ENCODE measurements around the gene FUCA1.
"Not testable (repeated sequence)": the region's sequence is repeated elsewhere in the genome, so short reads cannot be mapped to it uniquely, and the experiment has no call there.

The FUCA1 gene

DNA sequence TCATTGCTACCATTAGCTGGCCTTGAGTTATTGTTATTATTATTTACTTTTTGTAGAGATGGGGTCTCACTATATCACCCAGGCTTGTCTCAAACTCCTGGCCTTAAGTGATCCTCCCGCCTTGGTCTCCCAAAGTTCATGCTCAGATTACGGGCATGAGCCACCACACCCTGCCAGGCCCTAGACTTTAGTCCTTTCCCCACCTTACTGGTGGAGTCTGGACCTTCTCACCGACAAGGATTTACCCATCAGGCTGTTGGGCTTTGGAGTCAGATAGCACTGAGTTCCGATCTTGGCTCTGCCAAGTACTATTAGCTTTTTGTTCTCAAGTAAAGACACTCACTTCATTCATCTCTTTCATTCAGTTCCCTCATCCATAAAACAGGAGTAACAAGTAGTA lies 27.9 kb upstream of the FUCA1 start:
- peak; percentile 21 for DNase-seq (ENCODE audit: low spot score)

DNA sequence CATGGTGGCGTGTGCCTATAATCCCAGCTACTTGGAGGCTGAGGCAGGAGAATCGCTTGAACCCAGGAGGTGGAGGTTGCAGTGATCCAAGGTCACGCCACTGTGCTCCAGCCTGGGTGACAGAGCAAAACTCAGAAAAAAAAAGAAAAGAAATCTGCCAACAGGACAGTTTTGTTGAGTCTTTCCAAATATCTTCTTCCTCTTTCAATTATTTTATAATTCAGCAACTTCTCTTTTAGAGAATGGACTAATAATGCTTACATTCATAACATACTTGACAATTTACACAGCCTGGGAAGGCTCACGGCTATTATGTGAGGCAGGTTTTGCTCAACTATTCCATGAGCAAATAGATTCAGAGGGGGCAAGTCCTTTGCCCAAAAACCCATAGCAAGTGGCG lies 27.0 kb upstream of the FUCA1 start:
- DNase-seq (ENCODE audit: low spot score): no peak

DNA sequence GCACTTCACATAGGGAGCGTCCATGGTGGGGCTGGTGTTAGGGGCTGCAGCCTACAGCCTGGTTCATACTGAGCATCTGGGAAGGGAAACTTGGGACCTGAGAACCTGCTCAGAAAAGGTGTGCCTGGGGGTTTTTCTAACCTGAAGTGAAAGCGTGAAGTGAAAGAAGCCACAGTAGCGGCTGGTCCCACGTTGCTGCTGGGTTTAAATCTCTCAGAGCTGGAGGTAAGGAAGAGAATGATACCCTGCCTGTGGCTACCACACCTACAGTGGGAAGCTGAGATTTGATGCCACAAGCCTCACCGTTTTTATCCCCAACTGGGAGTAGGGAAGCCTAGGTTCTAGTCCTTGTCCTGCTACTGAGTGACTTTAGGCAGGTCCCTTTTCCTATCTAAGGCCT lies 21.0 kb upstream of the FUCA1 start:
- DNase-seq (ENCODE audit: low spot score): no peak

DNA sequence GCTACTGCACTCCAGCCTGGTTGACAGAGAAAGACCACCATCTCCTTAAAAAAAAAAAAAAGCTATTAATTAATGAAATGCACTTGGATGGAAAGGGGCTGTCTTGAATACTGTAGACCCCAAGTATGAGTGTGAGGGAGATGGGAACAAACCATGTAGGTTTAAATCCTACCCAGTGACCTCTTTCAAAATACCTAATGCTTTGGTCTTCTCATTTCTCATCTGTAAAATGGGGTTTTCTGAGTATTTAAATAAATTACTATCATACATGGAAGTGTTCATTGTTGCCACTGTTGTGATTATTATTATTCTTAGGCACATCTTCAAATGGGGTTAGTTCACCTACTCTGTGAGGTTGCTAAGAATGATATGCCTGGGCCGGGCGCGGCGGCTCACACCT lies 17.1 kb upstream of the FUCA1 start:
- DNase-seq (ENCODE audit: low spot score): no peak

DNA sequence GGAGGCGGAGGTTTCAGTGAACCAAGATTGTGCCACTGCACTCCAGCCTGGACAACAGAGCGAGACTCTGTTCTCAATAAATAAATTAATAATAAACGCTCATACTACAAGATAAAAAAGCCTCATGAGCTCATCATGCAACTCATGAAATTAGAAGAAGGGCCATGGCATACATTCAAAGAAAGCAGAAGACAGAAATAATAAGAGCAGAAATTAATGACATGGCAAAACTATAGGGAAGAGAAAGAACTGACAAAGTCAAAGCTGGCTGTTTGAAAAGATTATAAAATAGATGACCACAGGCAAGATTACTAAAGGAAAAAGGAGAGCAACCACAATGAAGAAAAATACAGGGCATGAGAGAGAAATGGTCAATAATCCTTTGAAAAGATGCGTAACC lies 14.7 kb upstream of the FUCA1 start:
- DNase-seq (ENCODE audit: low spot score): no peak

DNA sequence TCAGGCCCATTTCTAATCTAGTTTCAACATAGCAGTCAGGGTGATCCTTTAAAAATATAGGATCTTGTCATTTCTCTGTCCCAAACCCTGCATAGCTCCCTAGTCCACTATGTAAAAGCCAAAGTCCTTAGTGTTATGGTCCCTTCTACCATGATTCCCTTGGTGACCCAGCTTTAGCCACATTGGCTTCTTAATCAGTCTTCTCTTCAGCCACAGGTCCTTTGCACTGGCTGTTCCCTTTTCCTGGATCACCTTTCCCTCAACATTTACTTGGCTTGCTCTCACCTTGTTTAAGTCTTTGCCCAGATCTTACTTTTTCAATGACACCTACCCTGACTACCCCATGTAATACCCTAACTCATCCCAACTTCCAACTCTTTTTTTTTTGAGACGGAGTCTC lies 11.7 kb upstream of the FUCA1 start:
- DNase-seq (ENCODE audit: low spot score): no peak

DNA sequence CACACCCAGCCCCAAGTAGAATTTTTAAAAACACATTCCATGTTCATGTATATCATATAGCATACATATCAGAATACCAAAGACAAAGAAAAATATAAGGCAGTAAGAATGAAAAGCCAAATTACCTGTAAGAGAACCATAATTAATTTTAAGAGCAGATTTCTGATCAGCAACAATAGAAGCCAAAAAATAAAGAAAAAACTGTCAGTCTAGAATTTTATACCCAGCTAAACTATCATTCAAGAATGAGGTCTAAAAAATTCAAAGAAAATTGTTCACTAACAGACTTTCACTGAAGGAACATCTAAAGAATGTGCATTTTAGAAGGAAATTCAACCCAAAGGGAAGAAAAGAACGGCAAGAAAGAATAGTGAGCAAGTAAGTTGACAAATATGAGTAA lies 10.6 kb upstream of the FUCA1 start:
- no peak for DNase-seq (ENCODE audit: low spot score)

DNA sequence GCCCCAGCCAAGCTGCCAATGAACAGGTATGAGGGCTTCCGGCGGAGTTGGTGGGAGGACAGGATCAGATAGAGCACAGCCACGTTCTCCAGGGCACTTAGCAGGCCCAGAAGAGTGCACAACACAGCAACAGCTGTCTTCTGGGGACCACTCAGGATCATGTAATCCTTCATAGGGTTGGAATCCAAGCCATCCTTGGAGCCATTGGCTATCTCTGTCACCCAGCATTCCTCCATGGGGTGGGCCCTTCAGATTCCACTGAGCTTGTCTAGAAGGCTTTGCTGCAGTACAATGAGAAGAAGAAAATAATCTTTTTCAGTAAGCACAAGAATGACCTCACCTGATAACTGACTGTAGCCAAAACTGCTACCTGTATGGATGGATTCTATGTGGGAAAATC lies 7.3 kb upstream of the FUCA1 start:
- DNase-seq (ENCODE audit: low spot score): no peak

DNA sequence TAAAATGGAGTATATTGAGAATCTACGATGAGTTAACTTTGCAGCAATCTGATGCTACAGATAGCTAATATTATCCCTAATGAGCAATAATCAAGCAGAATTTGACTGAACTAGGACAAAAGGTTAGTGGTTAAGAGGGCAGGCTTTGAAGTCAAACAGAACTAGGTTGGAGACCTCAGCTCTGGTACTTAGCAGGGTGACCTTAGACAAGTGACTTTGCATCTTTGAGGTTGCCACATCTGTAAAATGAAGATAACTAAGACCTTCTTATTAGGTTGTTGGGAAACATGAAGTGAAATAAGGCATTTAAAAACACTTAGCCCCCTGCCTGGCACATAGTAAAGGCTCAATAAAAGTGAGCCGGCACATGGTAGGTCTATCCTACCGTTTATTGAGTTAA lies 4.3 kb upstream of the FUCA1 start:
- no peak for DNase-seq (ENCODE audit: low spot score)

DNA sequence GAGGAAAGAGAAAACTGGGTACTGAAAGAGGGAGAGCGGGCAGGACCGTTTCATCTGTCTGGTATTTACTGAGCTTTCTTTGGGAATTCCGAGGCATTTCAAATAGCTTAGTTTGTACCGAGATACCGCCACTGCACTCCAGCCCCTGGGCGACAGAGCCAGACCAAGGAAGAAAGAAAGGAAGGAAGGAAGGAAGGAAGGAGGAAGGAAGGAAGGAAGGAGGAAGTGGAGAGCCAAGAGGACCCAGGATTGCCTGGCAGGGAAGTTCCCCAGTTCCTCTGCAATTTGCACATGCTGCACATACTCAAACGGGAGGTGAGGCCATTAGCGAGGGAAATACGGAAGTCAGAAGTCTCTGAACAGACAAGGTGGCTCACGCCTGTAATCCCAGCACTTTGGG lies 961 bp upstream of the FUCA1 start:
- no peak for DNase-seq (ENCODE audit: low spot score)

DNA sequence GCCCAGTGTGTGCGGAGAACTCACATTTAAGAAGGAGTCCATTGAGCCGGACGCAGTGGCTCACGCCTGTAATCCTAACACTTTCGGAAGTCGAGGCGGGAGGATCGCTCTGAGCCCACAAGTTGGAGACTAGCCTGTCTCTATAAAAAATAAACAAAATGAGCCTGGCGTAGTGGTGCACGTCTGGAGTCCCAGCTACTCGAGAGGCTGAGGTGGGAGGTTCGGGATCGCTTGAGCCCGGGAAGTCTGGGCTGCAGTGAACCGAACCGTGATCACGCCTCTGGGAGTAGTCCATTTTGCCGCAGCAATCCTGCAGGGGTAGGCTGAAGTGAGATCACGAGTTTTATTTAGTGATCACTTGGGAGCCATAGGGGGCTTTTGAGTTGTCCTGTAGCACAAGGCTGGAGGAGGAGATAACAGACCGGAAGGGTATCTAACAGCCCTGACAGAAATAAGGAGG lies 497 bp upstream of the FUCA1 start:
- peak; percentile 12 for DNase-seq (ENCODE audit: low spot score)

DNA sequence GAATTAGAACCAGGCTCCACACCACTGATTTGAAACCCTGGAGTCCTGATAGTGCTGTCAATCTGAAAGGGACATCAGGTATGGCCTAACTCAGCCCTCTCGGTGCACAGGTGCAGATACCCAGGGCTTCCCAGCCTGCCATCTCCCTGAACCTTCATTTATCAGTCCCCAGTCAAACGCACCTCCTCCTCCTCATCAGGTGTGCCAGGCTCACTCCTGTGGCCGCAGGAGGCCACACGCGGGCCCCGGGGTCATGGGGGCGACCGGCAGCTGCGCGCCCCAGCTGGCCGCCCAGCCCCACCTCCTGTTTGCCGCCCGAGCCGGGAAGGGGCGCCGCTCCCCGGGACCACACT lies 572 bp downstream of the FUCA1 start:
- DNase-seq (ENCODE audit: low spot score): no peak

DNA sequence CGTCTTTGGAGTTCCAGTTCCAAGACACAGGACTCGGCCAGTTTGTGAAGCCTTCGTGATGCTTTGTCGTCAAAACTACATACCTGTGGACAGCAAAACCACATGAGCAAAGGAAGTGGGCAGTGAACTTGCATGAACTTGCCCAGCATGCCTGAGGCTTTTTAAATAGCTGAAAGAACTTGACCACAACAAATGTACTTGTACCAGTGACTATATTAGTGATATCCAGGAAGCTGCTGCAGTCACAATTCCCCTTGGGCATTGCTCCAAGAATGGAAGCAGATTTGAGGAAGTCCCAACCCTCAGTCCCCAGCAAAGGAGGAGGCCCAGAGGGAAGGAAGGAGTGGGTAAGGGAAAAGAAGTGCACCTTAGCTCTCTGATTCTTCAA lies 2.6 kb downstream of the FUCA1 start:
- peak; percentile 35 for DNase-seq (ENCODE audit: low spot score)

DNA sequence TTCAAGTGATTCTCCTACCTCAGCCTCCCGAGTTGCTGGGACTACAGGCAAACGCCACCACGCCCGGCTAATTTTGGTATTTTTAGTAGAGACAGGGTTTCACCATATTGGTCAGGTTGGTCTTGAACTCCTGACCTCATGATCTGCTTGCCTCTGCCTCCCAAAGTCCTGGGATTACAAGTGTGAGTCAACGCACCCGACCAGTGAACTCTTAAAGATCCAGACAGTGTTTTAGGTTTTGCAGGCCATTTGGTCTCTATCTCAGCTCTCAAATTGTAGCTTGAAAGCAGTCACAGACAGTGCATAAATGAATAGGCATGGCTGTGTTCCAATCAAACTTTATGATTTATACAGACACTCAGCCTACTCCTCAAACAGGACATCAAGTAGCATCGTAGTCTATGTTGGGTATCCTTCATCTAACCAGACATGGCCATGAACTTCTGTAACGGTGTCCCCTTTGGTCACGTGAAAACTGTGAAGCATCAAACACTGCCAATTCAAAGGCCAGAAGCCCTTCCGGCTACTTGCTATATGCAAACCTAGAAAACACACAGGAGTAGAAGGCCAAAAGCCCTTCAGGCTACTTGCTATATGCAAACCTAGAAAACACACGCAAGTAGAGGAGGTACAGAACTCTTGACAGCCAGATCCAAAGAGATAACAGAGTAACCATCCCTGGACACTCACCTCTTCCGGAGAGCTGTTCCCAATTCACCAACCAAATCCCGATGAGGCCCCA lies 3.1 kb downstream of the FUCA1 start:
- DNase-seq (ENCODE audit: low spot score): no peak

DNA sequence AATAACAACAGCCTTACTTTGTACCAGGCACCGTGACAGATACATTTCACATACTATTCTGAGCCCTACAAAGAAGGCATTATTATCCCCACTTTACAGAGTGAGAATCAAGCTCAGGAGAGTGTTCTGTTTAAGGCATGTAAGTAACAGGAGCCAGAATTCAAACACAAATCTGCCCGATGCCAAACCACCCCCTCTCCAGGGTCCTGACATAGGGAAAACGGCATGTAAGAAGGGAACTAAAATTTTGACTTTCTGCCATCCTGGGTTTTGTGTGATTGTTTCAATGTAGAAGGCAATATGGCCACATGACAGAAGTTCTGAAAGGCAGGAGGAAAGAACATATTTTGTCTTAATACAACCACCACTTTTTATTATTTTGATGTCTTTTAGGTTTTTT lies 5.5 kb downstream of the FUCA1 start:
- DNase-seq (ENCODE audit: low spot score): no peak

DNA sequence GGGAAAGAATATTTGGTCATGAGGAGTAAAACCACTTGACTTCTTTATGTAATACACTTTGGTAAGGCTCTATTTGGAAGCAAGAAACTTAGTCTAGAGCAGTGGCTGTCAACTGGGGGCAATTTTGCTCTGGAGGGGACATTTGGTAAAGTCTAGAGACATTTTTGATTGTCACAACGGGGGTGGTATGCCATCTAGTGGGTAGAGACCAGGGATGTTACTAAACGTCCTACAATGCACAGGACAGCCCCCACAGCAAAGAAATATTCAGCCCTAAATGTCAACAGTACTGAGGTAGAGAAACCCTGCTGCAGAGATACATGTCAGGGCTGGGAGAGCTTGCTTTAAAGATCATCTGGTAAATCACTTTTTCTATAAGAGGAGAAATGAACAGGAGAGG lies 13.5 kb downstream of the FUCA1 start:
- no peak for DNase-seq (ENCODE audit: low spot score)

DNA sequence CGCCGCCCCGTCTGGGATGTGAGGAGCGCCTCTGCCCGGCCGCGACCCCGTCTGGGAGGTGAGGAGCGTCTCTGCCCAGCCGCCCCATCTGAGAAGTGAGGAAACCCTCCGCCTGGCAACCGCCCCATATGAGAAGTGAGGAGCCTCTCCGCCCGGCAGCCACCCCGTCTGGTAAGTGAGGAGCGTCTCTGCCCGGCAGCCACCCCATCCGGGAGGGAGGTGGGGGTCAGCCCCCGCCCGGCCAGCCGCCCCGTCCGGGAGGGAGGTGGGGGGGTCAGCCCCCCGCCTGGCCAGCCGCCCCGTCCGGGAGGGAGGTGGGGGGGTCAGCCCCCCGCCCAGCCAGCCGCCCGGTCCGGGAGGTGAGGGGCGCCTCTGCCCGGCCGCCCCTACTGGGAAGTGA lies 15.0 kb downstream of the FUCA1 start:
- DNase-seq (ENCODE audit: low spot score): not testable (repeated sequence)

DNA sequence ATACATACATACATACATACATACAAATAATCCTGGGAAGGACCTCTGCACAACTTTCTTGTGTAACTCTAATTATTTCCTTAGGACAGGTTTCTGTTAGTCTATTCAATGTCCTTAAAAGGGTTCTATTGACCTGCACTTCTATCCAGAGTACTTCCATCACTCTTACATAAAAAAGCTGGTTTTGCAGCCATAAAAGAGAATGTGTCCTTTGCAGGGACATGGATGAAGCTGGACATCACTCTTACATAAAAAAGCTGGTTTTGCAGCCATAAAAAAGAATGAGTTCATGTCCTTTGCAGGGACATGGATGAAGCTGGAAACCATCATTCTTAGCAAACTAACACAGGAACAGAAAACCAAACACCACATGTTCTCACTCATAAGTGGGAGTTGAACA lies 16.7 kb downstream of the FUCA1 start:
- DNase-seq (ENCODE audit: low spot score): not testable (repeated sequence)

DNA sequence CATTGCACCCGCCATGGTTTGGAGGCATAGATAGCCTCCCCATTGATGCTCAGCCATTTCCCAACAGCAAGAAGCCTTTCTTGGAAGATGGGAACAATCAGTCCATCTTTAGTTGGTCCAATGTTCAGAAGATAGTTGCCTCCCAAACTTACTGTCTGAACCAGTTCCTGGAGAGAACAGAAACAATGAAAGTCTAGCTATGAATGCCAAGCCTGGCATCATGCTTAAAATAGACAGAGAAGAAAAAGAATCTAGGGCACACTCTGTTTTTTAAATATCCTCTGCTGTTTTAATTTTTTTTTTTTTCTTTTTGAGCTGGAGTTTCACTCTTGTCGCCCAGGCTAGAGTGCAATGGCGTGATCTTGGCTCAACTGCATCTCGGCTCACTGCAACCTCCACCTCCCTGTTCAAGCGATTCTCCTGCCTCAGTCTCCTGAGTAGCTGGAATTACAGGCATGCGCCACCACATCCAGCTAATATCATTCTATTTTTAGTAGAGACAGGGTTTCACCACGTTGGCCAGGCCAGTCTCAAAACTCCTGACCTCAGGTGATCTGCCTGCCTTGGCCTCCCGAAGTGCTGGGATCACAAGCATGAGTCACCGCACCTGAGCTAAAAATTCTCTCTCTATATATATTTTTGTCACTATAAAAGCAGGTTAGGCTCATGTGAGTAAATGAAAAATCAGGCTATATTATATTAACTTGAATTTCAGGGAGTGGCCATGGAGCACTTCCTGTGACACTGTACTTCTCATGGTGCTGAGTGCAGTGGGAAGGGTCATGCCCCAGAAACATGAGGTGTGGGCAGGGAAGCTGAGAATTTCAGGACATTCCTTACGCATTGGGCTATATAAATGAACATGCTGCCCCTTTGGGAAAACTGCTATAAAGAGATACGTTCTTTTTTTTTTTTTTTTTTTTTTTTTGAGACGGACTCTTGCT lies 19.1 kb downstream of the FUCA1 start:
- no peak for DNase-seq (ENCODE audit: low spot score)

DNA sequence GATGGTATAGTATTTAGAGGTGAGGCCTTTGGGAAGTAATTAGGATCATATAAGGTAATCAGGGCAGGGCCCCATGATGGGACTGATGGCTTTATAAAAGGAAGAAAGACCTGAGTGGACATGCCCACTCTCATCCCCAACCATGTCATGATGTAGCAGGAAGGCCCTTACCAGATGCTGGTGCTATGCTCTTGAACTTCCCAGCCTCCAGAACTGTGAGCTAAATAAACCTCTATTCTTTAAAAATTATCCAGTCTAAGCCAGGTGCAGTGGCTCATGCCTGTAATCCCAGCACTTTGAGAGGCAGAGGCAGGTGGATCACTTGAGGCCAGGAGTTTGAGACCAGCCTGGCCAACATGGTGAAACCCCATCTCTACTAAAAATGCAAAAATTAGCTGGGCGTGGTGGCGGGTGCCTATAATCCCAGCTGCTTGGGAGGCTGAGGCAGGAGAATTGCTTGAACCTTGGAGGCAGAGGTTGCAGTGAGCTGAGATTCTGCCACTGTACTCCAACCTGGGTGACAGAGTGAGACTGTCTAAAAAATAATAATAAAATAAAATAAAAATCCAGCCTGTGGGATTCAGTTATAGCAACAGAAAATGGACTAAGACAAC lies 20.5 kb downstream of the FUCA1 start:
- DNase-seq (ENCODE audit: low spot score): not testable (repeated sequence)

DNA sequence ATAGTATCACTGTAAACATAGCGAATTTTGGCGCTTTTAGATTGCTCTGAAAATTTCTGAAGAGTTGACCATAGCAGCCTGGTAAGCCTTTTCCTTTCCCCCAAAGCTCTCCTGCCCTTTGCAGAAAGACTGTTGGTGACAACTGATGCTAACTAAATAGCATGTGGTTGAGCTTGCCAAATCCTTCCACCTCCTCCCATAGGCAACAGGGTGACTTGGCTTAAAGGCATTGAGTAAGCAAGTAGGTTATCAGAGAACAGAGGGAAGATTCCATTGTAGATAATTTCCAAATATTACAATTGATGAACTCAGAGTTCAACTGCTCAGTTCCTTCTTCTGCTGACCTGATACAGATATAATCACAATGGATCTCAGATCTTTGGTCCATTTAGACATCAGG lies 22.9 kb downstream of the FUCA1 start:
- no peak for DNase-seq (ENCODE audit: low spot score)

DNA sequence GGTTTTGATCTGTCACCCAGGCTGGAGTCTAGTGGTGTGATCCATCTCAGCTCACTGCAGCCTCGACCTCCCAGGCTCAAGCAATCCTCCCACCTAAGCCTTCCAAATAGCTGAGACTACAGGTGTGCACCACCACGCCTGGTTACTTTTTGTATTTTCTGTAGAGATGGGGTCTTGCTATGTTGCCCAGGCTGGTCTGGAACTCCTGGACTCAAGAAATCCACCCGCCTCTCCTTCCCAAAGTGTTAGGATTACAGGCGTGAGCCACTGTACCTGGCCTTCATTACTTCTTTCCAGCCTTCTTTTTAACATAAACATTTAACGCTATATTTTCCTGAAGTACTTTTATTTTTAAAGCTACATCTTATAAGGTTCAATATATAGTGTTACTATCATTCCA lies 24.4 kb downstream of the FUCA1 start:
- DNase-seq (ENCODE audit: low spot score): no peak

DNA sequence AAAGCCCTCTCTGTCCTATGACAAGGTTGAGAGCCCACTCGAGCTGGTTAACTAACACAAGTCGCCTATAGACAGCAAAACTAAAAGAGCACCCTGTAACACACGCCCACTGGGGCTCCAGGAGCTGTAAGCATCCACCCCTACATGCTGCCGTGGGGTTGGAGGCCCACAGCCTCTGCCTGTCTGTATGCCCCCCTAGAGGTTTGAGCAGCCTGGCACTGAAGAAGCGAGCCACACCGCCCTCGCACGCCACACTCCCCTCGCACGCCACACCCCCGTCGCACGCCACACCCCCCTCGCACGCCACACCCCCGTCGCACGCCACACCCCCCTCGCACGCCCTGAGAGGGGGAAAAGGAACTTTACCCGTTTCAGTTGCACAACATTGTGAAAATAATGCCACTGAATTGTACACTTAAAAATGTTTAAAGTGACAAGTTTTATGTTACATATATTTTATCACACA lies 29.7 kb downstream of the FUCA1 start:
- peak; percentile 43 for DNase-seq (ENCODE audit: low spot score)
